ENCODE data around the gene LPXN. TPM values are rescaled to one million over a fixed set of nuclear protein-coding genes. Genes with fewer than 3 reads are reported as not detected.

The LPXN gene
- total RNA-seq, 1 donor = 14.7 TPM

DNA sequence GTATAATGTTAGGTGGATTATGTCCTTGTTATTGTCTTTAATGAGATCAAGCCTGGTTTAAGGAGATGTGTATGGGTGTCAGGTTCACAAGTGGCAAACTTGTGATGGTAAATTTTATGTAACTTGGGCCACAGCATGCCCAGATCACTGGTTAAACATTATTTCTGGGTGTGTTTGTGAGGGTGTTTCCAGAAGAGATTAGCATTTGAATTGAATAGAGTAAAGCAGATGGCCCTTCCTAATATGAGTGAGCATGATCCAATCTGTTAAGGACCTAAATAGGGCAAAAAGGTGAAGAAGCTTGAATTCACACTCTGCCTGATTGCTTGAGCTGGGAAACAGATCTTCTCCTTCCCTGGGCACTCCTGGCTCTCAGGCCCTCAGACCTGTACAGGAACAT, 88.5 kb downstream of the LPXN start:
- DNase-seq (ENCODE audit: low read depth) = no peak
- TF ChIP-seq, protein P1, sequence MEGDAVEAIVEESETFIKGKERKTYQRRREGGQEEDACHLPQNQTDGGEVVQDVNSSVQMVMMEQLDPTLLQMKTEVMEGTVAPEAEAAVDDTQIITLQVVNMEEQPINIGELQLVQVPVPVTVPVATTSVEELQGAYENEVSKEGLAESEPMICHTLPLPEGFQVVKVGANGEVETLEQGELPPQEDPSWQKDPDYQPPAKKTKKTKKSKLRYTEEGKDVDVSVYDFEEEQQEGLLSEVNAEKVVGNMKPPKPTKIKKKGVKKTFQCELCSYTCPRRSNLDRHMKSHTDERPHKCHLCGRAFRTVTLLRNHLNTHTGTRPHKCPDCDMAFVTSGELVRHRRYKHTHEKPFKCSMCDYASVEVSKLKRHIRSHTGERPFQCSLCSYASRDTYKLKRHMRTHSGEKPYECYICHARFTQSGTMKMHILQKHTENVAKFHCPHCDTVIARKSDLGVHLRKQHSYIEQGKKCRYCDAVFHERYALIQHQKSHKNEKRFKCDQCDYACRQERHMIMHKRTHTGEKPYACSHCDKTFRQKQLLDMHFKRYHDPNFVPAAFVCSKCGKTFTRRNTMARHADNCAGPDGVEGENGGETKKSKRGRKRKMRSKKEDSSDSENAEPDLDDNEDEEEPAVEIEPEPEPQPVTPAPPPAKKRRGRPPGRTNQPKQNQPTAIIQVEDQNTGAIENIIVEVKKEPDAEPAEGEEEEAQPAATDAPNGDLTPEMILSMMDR (IDR thresholded peaks at IDR 0.05; ENCODE audit: insufficient read depth, low read length) = no peak
- H3K4me3 ChIP-seq (ENCODE audit: low read depth, low read length) = no peak overlapping the region

DNA sequence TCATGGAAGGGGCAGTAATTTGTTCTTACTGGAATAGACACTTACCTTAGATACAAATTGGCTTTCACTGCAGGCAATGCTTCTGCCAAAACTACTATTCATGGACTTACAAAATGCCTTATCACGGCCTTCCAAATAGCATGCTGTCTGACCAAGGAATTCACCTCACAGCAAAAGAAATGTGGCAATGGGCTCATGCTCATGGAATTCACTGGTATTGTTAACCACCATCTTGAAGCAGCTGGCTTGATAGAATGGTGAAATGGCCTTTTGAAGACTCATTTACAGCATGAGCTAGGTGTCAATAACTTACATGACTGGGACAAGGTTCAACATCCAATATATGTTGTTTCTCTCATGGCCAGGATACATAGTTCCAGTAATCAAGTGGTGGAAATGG, 89.7 kb downstream of the LPXN start:
- TF ChIP-seq, protein P1 (IDR thresholded peaks at IDR 0.05; ENCODE audit: insufficient read depth, low read length) = no peak
- DNase-seq (ENCODE audit: low read depth) = peak; percentile 13
- no peak overlapping the region for H3K4me3 ChIP-seq (ENCODE audit: low read depth, low read length)

Other genes with a start within 250 kb of the LPXN start
- not detected in 2 replicates for gene OR5B17, start 216.8 kb downstream of the LPXN start, total RNA-seq (ENCODE audit: low replicate concordance)
- gene OR5B3, start 169.0 kb downstream of the LPXN start, total RNA-seq (ENCODE audit: low replicate concordance) = not detected in 2 replicates
- 0.65 TPM in 1 of 2 replicates, not detected in the other for gene OR5B2, start 147.7 kb downstream of the LPXN start, total RNA-seq (ENCODE audit: low replicate concordance)
- 0.74 TPM in 1 of 2 replicates, not detected in the other for gene OR5B12, start 133.6 kb downstream of the LPXN start, total RNA-seq (ENCODE audit: low replicate concordance)
- gene OR5B21, start 67.8 kb downstream of the LPXN start, total RNA-seq (ENCODE audit: low replicate concordance) = not detected in 2 replicates
- gene ZFP91, start 3.2 kb upstream of the LPXN start, total RNA-seq (ENCODE audit: low replicate concordance) = 43.7 and 73.4 TPM in 2 replicates
- 0.82 and 1.9 TPM in 2 replicates for gene CNTF, start 46.8 kb upstream of the LPXN start, total RNA-seq (ENCODE audit: low replicate concordance)
- gene GLYAT, start 156.1 kb upstream of the LPXN start, total RNA-seq (ENCODE audit: low replicate concordance) = not detected in 2 replicates

Measured in fibroblast of the aortic adventitia (primary cell).